ENCODE data around the gene CNOT2. TPM values are rescaled to one million over a fixed set of nuclear protein-coding genes. Genes with fewer than 3 reads are reported as not detected.

Gene CNOT2
- total and polyA plus RNA-seq, 2 experiments from 2014 or later: 110 to 152 TPM

GRCh38 chr12:70355972-70356371 is 112.7 kb downstream of the CNOT2 start (continued):
- no peak for TF ChIP-seq CTCF (conservative IDR thresholded peaks at IDR 0.05; ENCODE audit: low read depth in 2 of 2)
- TF ChIP-seq EZH2 (IDR thresholded peaks at IDR 0.05; ENCODE audit: low read depth, unreplicated experiment): no peak
- no peak for TF ChIP-seq CREB1 (CRISPR knock-in tag; IDR thresholded peaks at IDR 0.05; ENCODE audit: low read depth)
- no peak for TF ChIP-seq POLR2AphosphoS5 (IDR thresholded peaks at IDR 0.05; ENCODE audit: low read depth)

GRCh38 chr12:70359458-70360197 is 116.4 kb downstream of the CNOT2 start:
- DNase-seq (ENCODE audit: low spot score) (no peak), ATAC-seq (no peak)
- no peak overlapping the region for H3K27ac Mint-ChIP-seq
- TF ChIP-seq ETS1 (IDR thresholded peaks at IDR 0.05) (no peak), NANOG (IDR thresholded peaks at IDR 0.05; ENCODE audit: borderline replicate concordance) (no peak), REST (IDR thresholded peaks at IDR 0.05; ENCODE audit: unreplicated experiment) (no peak), ZNF114 (CRISPR knock-in tag; IDR thresholded peaks at IDR 0.05) (no peak)
- Histone ChIP-seq H4K20me1 (replicated peaks; ENCODE audit: insufficient read depth) (no peaks in the 10 kb centered on the region), H3K4me2 (peak overlapping the region; percentile 21; the same call in 1 of the 2 replicates), H3K27me3 (ENCODE audit: insufficient read depth) (peaks cover 11% of the 10 kb centered on the region), H3K27ac (ENCODE audit: low read depth) (no peak overlapping the region), H3K9me2 (ENCODE audit: insufficient read depth) (no peaks in the 10 kb centered on the region), H2AFZ (no peak overlapping the region), H3K4me1 (ENCODE audit: insufficient read depth) (peaks cover 18% of the 10 kb centered on the region), H3K4me3 (no peak overlapping the region), H3F3A (replicated peaks; ENCODE audit: low read depth) (no peaks in the 10 kb centered on the region), H3K79me2 (replicated peaks; ENCODE audit: insufficient read depth) (no peaks in the 10 kb centered on the region), H3K36me3 (ENCODE audit: insufficient read depth) (no peaks in the 10 kb centered on the region)
- peaks cover 9% of the 10 kb centered on the region; the same call in 2 of the 3 replicates for H3K4me1 Mint-ChIP-seq
- H3K36me3 Mint-ChIP-seq (ENCODE audit: low read depth): peaks cover under 1% of the 10 kb centered on the region; the same call in 1 of the 3 replicates
- H3K4me3 Mint-ChIP-seq: no peak overlapping the region
- peaks cover 4% of the 10 kb centered on the region for H3K27me3 Mint-ChIP-seq (ENCODE audit: insufficient read depth, low read depth, poor library complexity)
- no peaks in the 10 kb centered on the region for H3K9me3 Mint-ChIP-seq
